Mesendoderm (in vitro differentiated cells): Measurements from ENCODE around the gene PLK3.
"Not testable (repeated sequence)": the region's sequence is repeated elsewhere in the genome, so short reads cannot be mapped to it uniquely, and the experiment has no call there.

ENCODE experiments used
- DNase-seq: peaks from one replicate; pipeline ENCODE4 v3.0.0; 2013
- H2AK5ac ChIP-seq: 2 replicates; pipeline ENCODE4 v1.6.1; 2013; ENCODE audit warnings: low read length, inconsistent platforms
- H2BK120ac ChIP-seq: 2 replicates; pipeline ENCODE4 v1.6.1; 2013; ENCODE audit warnings: low read depth, mild to moderate bottlenecking, low read length, moderate library complexity, mixed read lengths
- H2BK15ac ChIP-seq: replicated peaks from 2 replicates; pipeline ENCODE4 v1.6.1; 2013; ENCODE audit warnings: low read depth, mild to moderate bottlenecking, moderate library complexity
- H2BK5ac ChIP-seq: 2 replicates; pipeline ENCODE4 v1.6.1; 2013; ENCODE audit warnings: low read length, inconsistent platforms
- H3K18ac ChIP-seq: 2 replicates; pipeline ENCODE4 v1.6.1; 2013; ENCODE audit warnings: mild to moderate bottlenecking, low read length, mixed read lengths
- H3K23ac ChIP-seq: one replicate; pipeline ENCODE4 v1.6.1; 2013; ENCODE audit warnings: low read length
- H3K27ac ChIP-seq: 2 replicates; pipeline ENCODE4 v1.5.1; 2013; ENCODE audit warnings: low read depth, mild to moderate bottlenecking, inconsistent platforms, low read length, moderate library complexity
- H3K27me3 ChIP-seq: 2 replicates; pipeline ENCODE4 v1.6.1; 2013; ENCODE audit warnings: low read length, control low read depth, mild to moderate bottlenecking, inconsistent platforms; ENCODE audit not compliant: insufficient read depth, poor library complexity
- H3K36me3 ChIP-seq: 2 replicates; pipeline ENCODE4 v1.6.1; 2013; ENCODE audit warnings: low read length, inconsistent platforms; ENCODE audit not compliant: control insufficient read depth, insufficient read depth
- H3K4ac ChIP-seq: one replicate; pipeline ENCODE4 v1.6.1; 2013; ENCODE audit warnings: low read depth, mild to moderate bottlenecking, low read length, moderate library complexity
- H3K4me1 ChIP-seq: 2 replicates; pipeline ENCODE4 v1.6.1; 2013; ENCODE audit warnings: low read depth, low read length, inconsistent platforms; ENCODE audit not compliant: control insufficient read depth
- H3K4me2 ChIP-seq: 2 replicates; pipeline ENCODE4 v1.6.1; 2013; ENCODE audit warnings: low read length
- H3K4me3 ChIP-seq: 2 replicates; pipeline ENCODE4 v1.5.1; 2013; ENCODE audit warnings: mild to moderate bottlenecking, low read length
- H3K56ac ChIP-seq: one replicate; pipeline ENCODE4 v1.6.1; 2013; ENCODE audit warnings: low read length
- H3K79me1 ChIP-seq: 2 replicates; pipeline ENCODE4 v1.6.1; 2013; ENCODE audit warnings: low read length, inconsistent platforms
- H3K79me2 ChIP-seq: 2 replicates; pipeline ENCODE4 v1.6.1; 2013; ENCODE audit warnings: mild to moderate bottlenecking, low read length; ENCODE audit not compliant: control insufficient read depth, insufficient read depth
- H3K9ac ChIP-seq: 2 replicates; pipeline ENCODE4 v1.6.1; 2013; ENCODE audit warnings: low read length, inconsistent platforms
- H4K5ac ChIP-seq: one replicate; pipeline ENCODE4 v1.6.1; 2013; ENCODE audit warnings: low read length
- H4K8ac ChIP-seq: one replicate; pipeline ENCODE4 v1.6.1; 2013; ENCODE audit warnings: low read depth, mild to moderate bottlenecking, control low read depth, low read length, moderate library complexity
- whole genome bisulfite sequencing: extraction: QIAGEN DNeasy Blood & Tissue Kit; methylation state at CpG from one replicate; pipeline ENCODE4 v1.1.7; 2013; ENCODE audit warnings: low lambda C conversion rate, missing lambda C conversion rate; ENCODE audit not compliant: insufficient coverage; ENCODE audit errors: extremely low coverage; 5-methylcytosine and 5-hydroxymethylcytosine counted together

Gene PLK3

DNA sequence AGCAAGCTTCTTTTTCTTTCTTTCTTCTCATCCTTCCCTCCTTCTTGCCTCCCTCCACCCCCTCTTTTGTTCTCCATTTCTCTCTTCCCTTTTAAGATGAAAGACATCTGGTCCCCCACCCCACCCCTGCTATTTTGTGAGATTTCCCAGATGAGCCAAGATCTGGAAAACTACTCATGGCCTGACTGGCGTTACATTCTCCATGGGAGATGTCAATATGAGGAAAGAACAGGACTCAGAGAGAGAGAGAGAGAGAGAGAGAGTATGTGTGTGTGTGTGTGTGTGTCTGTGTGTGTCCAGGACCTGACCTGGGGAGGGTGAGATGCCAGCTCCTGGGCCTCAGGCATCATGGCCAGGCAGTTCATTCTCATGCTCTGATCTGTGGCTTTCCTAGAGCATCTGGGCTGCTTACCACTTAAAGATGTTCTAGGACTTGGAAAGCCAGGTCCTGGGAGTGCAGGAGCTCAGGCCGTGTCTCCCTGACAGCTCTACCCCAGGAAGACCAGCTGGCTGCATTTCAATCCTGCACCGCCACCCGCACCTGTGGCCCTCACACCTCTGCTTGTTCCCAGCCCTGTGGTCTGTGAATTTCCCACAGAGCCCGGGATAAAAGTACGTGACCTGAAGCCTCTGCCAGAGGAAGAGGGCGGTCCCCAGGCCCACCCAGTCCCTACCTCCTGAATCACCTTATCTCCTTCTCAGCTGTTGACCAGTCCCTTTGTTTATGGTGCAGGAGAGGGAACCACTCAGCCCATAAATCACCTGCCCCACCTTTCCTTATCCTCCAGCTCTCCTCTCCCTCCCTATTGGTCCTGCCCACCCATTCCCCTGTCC lies 9.0 kb upstream of the PLK3 start:
- no peak overlapping the region for H3K4me2 ChIP-seq
- H3K79me1 ChIP-seq = no peaks in the 10 kb centered on the region
- no peak overlapping the region for H3K27ac ChIP-seq
- H3K9ac ChIP-seq = no peak overlapping the region
- H3K18ac ChIP-seq = no peak overlapping the region
- no peak overlapping the region for H4K5ac ChIP-seq
- H3K4me1 ChIP-seq = peaks cover 4% of the 10 kb centered on the region
- no peak overlapping the region for H2BK5ac ChIP-seq
- H3K56ac ChIP-seq = peak overlapping the region; percentile 25
- no peak overlapping the region for H2BK120ac ChIP-seq
- no peak overlapping the region for H3K23ac ChIP-seq
- no peak overlapping the region for H4K8ac ChIP-seq
- no peaks in the 10 kb centered on the region for H3K27me3 ChIP-seq
- H3K36me3 ChIP-seq = no peaks in the 10 kb centered on the region
- WGBS = no CpG with 5 or more reads among the region's 7 CpGs
- DNase-seq = no peak
- no peak overlapping the region for H2BK15ac ChIP-seq
- no peak overlapping the region for H3K4me3 ChIP-seq
- no peaks in the 10 kb centered on the region for H3K79me2 ChIP-seq
- no peak overlapping the region for H3K4ac ChIP-seq
- H2AK5ac ChIP-seq = no peak overlapping the region

- WGBS = no CpG with 5 or more reads among the region's 9 CpGs
- no peak for DNase-seq
Observed at GRCh38 chr1:44792736-44793502, 7.3 kb upstream of the PLK3 start.

GRCh38 chr1:44797886-44798285 lies 2.3 kb upstream of the PLK3 start:
- not testable (repeated sequence) for H3K27me3 ChIP-seq, DNase-seq, H3K36me3 ChIP-seq, H3K79me2 ChIP-seq, H3K79me1 ChIP-seq, H4K5ac ChIP-seq, H3K56ac ChIP-seq, H2BK120ac ChIP-seq, H4K8ac ChIP-seq, H3K18ac ChIP-seq, H2BK5ac ChIP-seq, H3K4me2 ChIP-seq, H3K27ac ChIP-seq, H2AK5ac ChIP-seq, H2BK15ac ChIP-seq, H3K4ac ChIP-seq, H3K4me3 ChIP-seq, H3K4me1 ChIP-seq, H3K9ac ChIP-seq, H3K23ac ChIP-seq
- no CpG with 5 or more reads among the region's 8 CpGs for WGBS

More at GRCh38 chr1:44792736-44793502, 7.3 kb upstream of the PLK3 start:
- Histone ChIP-seq H3K79me1 (no peaks in the 10 kb centered on the region), H3K79me2 (no peaks in the 10 kb centered on the region), H3K36me3 (no peaks in the 10 kb centered on the region), H3K4me2 (no peak overlapping the region), H3K4me1 (peaks cover 4% of the 10 kb centered on the region), H3K4me3 (no peak overlapping the region), H3K18ac (no peak overlapping the region), H3K23ac (no peak overlapping the region), H2BK120ac (no peak overlapping the region), H3K9ac (peak overlapping the region; percentile 39), H4K5ac (peak overlapping the region; percentile 26), H3K27me3 (no peaks in the 10 kb centered on the region), H2BK15ac (no peak overlapping the region), H3K27ac (no peak overlapping the region), H2AK5ac (peak overlapping the region; percentile 33), H3K56ac (peak overlapping the region; percentile 57), H2BK5ac (no peak overlapping the region), H3K4ac (no peak overlapping the region), H4K8ac (no peak overlapping the region)

DNA sequence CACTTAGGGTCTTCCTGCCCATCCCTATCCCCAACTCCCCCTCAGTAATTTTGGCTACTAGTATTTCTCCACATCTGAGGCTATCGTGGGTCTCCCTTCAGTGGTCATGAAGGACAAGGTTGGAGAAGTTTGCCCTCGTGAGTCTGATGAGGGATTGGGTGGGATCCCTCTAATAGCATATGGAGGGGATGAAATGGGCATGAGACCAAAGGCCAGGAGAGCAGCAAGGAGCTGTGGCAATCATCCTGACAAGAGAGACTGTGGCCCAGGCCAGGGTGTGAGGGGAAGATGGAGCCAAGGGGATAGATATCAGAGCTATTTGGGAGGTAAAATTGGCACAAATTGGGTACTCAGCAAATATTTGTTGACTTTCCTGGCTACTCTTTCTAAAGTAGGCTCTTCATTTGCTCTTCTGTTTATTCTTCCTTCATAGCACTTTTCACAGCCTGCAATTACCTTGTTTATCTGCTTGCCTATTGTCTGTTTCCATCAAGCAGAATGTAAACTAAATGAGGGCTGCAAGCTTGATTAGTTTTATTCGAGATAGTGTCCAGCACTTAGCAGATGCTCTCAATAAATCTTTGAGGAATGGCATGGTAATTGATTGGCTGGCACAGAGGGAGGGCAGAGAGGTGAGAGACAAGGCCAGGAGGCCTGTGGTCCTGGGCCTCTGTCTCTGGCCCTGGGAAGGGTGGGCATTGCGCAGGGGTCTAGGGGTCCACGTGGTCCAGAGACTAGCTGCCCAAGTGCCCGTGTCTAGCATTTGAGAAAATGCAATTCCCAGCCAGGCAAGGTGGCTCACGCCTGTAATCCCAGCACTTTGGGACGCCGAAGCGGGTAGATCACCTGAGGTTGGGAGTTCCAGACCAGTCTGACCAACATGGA lies 1.5 kb upstream of the PLK3 start:
- peaks cover 5% of the 10 kb centered on the region for H3K4me1 ChIP-seq
- H2BK5ac ChIP-seq = no peak overlapping the region
- H3K27me3 ChIP-seq = no peaks in the 10 kb centered on the region
- no CpG with 5 or more reads among the region's 10 CpGs for WGBS
- H3K4me2 ChIP-seq = no peak overlapping the region
- peak overlapping the region; percentile 78 for H3K56ac ChIP-seq
- H3K79me2 ChIP-seq = no peaks in the 10 kb centered on the region
- H3K23ac ChIP-seq = no peak overlapping the region
- no peak overlapping the region for H3K9ac ChIP-seq
- peak overlapping the region; percentile 58 for H3K27ac ChIP-seq
- peak overlapping the region; percentile 46 for H2AK5ac ChIP-seq
- H3K4me3 ChIP-seq = no peak overlapping the region
- H3K4ac ChIP-seq = no peak overlapping the region
- no peak overlapping the region for H2BK15ac ChIP-seq
- peak overlapping the region; percentile 29 for H4K5ac ChIP-seq
- H2BK120ac ChIP-seq = no peak overlapping the region
- H3K36me3 ChIP-seq = no peaks in the 10 kb centered on the region
- peaks cover 7% of the 10 kb centered on the region for H3K79me1 ChIP-seq
- no peak overlapping the region for H4K8ac ChIP-seq
- peak; percentile 63 for DNase-seq
- peak overlapping the region; percentile 6 for H3K18ac ChIP-seq

- Histone ChIP-seq H2AK5ac (no peak overlapping the region), H3K9ac (peak overlapping the region; percentile 50), H2BK15ac (no peak overlapping the region), H3K79me2 (no peaks in the 10 kb centered on the region), H4K5ac (no peak overlapping the region), H3K27ac (no peak overlapping the region), H3K23ac (no peak overlapping the region), H2BK120ac (no peak overlapping the region), H3K56ac (peak overlapping the region; percentile 67), H4K8ac (no peak overlapping the region), H3K18ac (no peak overlapping the region), H3K36me3 (no peaks in the 10 kb centered on the region), H3K4ac (no peak overlapping the region), H3K4me3 (no peak overlapping the region), H3K27me3 (no peaks in the 10 kb centered on the region), H3K79me1 (peaks cover 7% of the 10 kb centered on the region), H2BK5ac (no peak overlapping the region), H3K4me1 (peaks cover 6% of the 10 kb centered on the region), H3K4me2 (no peak overlapping the region)
- no peak for DNase-seq
- WGBS = no CpG with 5 or more reads among the region's 13 CpGs
Observed at GRCh38 chr1:44801491-44802305, 1.5 kb downstream of the PLK3 start.
